ENCODE measurements around the gene TMEM119.
"Not testable (repeated sequence)": the region's sequence is repeated elsewhere in the genome, so short reads cannot be mapped to it uniquely, and the experiment has no call there.

Gene TMEM119

GRCh38 chr12:108599541-108599940 is 1.7 kb upstream of the TMEM119 start:
- no peak for DNase-seq

GRCh38 chr12:108598553-108599250 is 818 bp upstream of the TMEM119 start:
- DNase-seq = no peak

GRCh38 chr12:108596854-108597558 is 878 bp downstream of the TMEM119 start:
- no peak for DNase-seq

GRCh38 chr12:108595711-108596647 is 1.9 kb downstream of the TMEM119 start:
- no peak for DNase-seq

GRCh38 chr12:108594960-108595710 is 2.7 kb downstream of the TMEM119 start:
- DNase-seq = no peak

- DNase-seq = no peak
These were observed 3.5 kb downstream of the TMEM119 start for GRCh38 chr12:108594323-108594903.

- no peak for DNase-seq
These were observed 5.6 kb downstream of the TMEM119 start for GRCh38 chr12:108592033-108592909.

- DNase-seq = no peak
These were observed 6.5 kb downstream of the TMEM119 start for GRCh38 chr12:108591267-108591980.

- not testable (repeated sequence) for DNase-seq
These were observed 7.4 kb downstream of the TMEM119 start for GRCh38 chr12:108590463-108590862.

- DNase-seq = no peak
These were observed 8.0 kb downstream of the TMEM119 start for GRCh38 chr12:108589840-108590229.

- DNase-seq = no peak
These were observed 8.7 kb downstream of the TMEM119 start for GRCh38 chr12:108589028-108589839.

- DNase-seq = no peak
These were observed 10.1 kb downstream of the TMEM119 start for GRCh38 chr12:108587826-108588225.

GRCh38 chr12:108586306-108586705 is 11.6 kb downstream of the TMEM119 start:
- DNase-seq = no peak

- DNase-seq = no peak
These were observed 12.0 kb downstream of the TMEM119 start for GRCh38 chr12:108585864-108586263.

- no peak for DNase-seq
These were observed 13.3 kb downstream of the TMEM119 start for GRCh38 chr12:108584456-108585065.

GRCh38 chr12:108583991-108584390 is 13.9 kb downstream of the TMEM119 start:
- DNase-seq = no peak

- DNase-seq = no peak
These were observed 14.7 kb downstream of the TMEM119 start for GRCh38 chr12:108582978-108583770.

- DNase-seq = no peak
These were observed 15.4 kb downstream of the TMEM119 start for GRCh38 chr12:108582509-108582908.

Measured in NCI-H1436 treated with DMSO at 0.1 percent for 48 hours (cell line).